ENCODE data around the gene CCR1.

The CCR1 gene

DNA sequence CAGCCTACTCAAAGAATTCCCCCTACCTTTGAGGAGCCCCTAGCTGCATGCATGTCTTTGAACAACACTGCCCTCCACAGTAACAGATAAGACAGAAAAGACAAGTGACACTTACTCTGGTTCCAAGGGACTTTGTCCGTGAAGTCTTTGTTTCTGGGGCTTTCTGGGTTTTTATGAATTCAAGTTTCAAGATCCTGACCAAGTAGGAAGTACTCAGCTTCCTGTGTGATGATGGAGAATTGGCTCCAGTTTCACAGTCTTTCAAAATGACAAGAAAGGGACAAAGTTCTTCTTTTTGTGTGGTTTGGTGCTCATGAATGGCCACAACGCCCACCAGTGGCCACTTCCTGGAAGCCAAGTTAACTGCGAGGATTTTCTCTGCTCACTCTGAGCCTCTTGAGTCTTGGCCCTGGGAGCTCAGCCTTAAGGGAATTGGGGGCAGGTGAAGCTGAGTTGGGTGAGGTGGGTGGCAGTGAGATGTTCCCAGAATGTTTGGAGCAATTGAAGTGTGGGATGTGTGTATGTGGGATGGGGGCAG is at the start of gene CCR1:
TSS of gene CCR1 (minus strand) at position 147 of the 538 bp plus-strand sequence. CDS start 4,000 bp downstream, outside the sequence.
- no peak for TF ChIP-seq YY1 (IDR thresholded peaks at IDR 0.05; ENCODE audit: low read depth)
- TF ChIP-seq RAD21 (IDR thresholded peaks at IDR 0.05; ENCODE audit: low read depth): peak; percentile 76
- no peak for TF ChIP-seq USF1 (IDR thresholded peaks at IDR 0.05)

DNA sequence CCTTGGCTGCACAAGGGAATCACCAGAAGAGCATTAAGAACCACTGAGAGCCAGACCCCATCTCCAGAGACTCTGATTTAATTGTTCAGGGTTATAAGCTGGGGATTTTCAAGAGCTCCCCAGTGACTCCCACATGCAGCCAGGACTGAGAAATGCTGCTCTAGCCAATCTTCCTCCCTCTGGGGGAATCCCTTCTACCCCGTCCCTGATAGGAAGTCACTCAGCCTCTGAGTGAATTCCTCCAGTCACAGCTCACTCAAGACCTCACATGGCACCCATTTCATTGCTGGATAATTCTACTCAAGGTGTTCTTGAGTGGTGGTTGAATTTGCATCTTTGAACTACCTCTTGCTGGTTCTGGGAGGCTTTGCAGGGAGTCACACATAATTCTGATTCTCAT is 44.9 kb upstream of the CCR1 start:
- TF ChIP-seq, protein P1, sequence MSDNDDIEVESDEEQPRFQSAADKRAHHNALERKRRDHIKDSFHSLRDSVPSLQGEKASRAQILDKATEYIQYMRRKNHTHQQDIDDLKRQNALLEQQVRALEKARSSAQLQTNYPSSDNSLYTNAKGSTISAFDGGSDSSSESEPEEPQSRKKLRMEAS (IDR thresholded peaks at IDR 0.05): no peak
- TF ChIP-seq YY1 (IDR thresholded peaks at IDR 0.05; ENCODE audit: low read depth) (no peak), ZBTB7A (IDR thresholded peaks at IDR 0.05; ENCODE audit: low read depth) (no peak), TEAD4 (IDR thresholded peaks at IDR 0.05) (no peak), RAD21 (IDR thresholded peaks at IDR 0.05; ENCODE audit: low read depth) (no peak), FOXM1 (IDR thresholded peaks at IDR 0.05; ENCODE audit: borderline replicate concordance, low read depth) (no peak), TAF1 (IDR thresholded peaks at IDR 0.05; ENCODE audit: low read depth) (no peak), EP300 (IDR thresholded peaks at IDR 0.05; ENCODE audit: borderline replicate concordance) (no peak), USF1 (IDR thresholded peaks at IDR 0.05) (no peak), NFIC (IDR thresholded peaks at IDR 0.05) (no peak), TCF12 (IDR thresholded peaks at IDR 0.05; ENCODE audit: low read depth) (no peak), CEBPB (IDR thresholded peaks at IDR 0.05) (no peak), CREB1 (IDR thresholded peaks at IDR 0.05; ENCODE audit: low read depth) (no peak), EGR1 (IDR thresholded peaks at IDR 0.05) (no peak)
- TF ChIP-seq, protein P2, sequence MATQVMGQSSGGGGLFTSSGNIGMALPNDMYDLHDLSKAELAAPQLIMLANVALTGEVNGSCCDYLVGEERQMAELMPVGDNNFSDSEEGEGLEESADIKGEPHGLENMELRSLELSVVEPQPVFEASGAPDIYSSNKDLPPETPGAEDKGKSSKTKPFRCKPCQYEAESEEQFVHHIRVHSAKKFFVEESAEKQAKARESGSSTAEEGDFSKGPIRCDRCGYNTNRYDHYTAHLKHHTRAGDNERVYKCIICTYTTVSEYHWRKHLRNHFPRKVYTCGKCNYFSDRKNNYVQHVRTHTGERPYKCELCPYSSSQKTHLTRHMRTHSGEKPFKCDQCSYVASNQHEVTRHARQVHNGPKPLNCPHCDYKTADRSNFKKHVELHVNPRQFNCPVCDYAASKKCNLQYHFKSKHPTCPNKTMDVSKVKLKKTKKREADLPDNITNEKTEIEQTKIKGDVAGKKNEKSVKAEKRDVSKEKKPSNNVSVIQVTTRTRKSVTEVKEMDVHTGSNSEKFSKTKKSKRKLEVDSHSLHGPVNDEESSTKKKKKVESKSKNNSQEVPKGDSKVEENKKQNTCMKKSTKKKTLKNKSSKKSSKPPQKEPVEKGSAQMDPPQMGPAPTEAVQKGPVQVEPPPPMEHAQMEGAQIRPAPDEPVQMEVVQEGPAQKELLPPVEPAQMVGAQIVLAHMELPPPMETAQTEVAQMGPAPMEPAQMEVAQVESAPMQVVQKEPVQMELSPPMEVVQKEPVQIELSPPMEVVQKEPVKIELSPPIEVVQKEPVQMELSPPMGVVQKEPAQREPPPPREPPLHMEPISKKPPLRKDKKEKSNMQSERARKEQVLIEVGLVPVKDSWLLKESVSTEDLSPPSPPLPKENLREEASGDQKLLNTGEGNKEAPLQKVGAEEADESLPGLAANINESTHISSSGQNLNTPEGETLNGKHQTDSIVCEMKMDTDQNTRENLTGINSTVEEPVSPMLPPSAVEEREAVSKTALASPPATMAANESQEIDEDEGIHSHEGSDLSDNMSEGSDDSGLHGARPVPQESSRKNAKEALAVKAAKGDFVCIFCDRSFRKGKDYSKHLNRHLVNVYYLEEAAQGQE (IDR thresholded peaks at IDR 0.05; ENCODE audit: low read depth): no peak

DNA sequence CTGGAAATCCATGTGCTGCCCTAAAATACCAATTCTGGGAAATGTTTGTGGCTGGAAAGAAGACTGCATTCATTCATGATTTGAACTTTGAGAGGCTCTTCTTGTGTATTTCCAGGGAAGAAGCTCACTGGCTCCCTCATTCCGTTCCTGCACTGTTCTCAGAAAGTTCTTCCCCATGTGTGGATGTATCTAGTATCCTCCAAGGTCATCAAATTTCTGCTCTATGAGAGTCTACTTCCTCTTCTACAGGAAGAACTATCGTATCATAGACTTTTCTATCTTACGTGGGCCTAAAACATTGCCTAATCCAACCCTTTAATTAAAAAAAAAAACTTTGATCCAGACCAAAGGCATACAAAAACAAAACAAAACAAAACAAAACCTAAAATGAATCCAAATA is 37.0 kb upstream of the CCR1 start:
- TF ChIP-seq TEAD4 (IDR thresholded peaks at IDR 0.05) (no peak), EP300 (IDR thresholded peaks at IDR 0.05; ENCODE audit: borderline replicate concordance) (no peak), USF1 (IDR thresholded peaks at IDR 0.05) (no peak), EGR1 (IDR thresholded peaks at IDR 0.05) (no peak)

DNA sequence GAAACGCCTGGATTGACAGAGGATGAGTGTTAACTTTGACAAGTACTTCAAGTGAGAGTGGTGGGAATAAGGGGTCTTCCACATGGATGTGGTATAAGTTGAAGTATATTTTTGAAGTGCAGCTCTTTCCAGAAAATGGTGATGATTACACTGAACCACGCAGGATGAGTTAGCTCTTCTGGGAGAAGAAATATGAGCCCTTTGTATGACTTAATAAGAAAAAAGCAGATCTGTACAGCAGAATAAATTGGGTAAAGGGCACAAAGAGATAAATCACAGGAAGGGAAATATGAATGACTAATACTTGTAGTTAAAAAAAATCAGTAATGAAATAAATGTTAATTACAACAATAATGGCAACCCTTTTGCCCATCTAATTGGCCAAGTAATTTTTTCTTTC is 35.4 kb upstream of the CCR1 start:
- TF ChIP-seq NFIC (IDR thresholded peaks at IDR 0.05) (no peak), RAD21 (IDR thresholded peaks at IDR 0.05; ENCODE audit: low read depth) (no peak), EGR1 (IDR thresholded peaks at IDR 0.05) (no peak), ZBTB7A (IDR thresholded peaks at IDR 0.05; ENCODE audit: low read depth) (no peak), TEAD4 (IDR thresholded peaks at IDR 0.05) (no peak), FOXM1 (IDR thresholded peaks at IDR 0.05; ENCODE audit: borderline replicate concordance, low read depth) (no peak)
- TF ChIP-seq, protein P2 (IDR thresholded peaks at IDR 0.05; ENCODE audit: low read depth): no peak
- TF ChIP-seq, protein P1 (IDR thresholded peaks at IDR 0.05): no peak

GRCh38 chr3:46242120-46242519 is 34.0 kb upstream of the CCR1 start, which contains the start of gene CCR3:
Gene CCR3, plus strand, starts transcription at chr3:46242460. Its CDS starts 22,699 bp downstream, at chr3:46265159.
- TF ChIP-seq CEBPB (IDR thresholded peaks at IDR 0.05) (no peak), TCF12 (IDR thresholded peaks at IDR 0.05; ENCODE audit: low read depth) (no peak), EGR1 (IDR thresholded peaks at IDR 0.05) (no peak), CREB1 (IDR thresholded peaks at IDR 0.05; ENCODE audit: low read depth) (no peak), TAF1 (IDR thresholded peaks at IDR 0.05; ENCODE audit: low read depth) (no peak)
- TF ChIP-seq, protein P2 (IDR thresholded peaks at IDR 0.05; ENCODE audit: low read depth): no peak
- TF ChIP-seq, protein P1 (IDR thresholded peaks at IDR 0.05): no peak
